Activated naive CD8-positive, alpha-beta T cell treated with anti-CD3 and anti-CD28 coated beads for 36 hours (primary cell): ENCODE results near the gene ESPL1. TPM values are rescaled to one million over a fixed set of nuclear protein-coding genes. Genes with fewer than 3 reads are reported as not detected.
A peak's percentile ranks its signal among the peaks of the same experiment; 100 is the strongest.

ENCODE experiments used
- DNase-seq: peaks from one replicate; pipeline ENCODE4 v3.0.0; 2021
- H3K27ac Mint-ChIP-seq: one replicate; pipeline ENCODE4 v1.8.0; 2022; ENCODE audit warnings: mild to moderate bottlenecking, moderate library complexity, mixed read lengths
- H3K27me3 Mint-ChIP-seq: one replicate; pipeline ENCODE4 v1.8.0; 2022; ENCODE audit warnings: mild to moderate bottlenecking, mixed read lengths
- H3K36me3 Mint-ChIP-seq: one replicate; pipeline ENCODE4 v1.8.0; 2021; ENCODE audit warnings: mild to moderate bottlenecking, mixed read lengths
- H3K4me1 Mint-ChIP-seq: one replicate; pipeline ENCODE4 v1.8.0; 2021; ENCODE audit warnings: mixed read lengths
- H3K4me3 Mint-ChIP-seq: one replicate; pipeline ENCODE4 v1.8.0; 2022; ENCODE audit warnings: mild to moderate bottlenecking, moderate library complexity, mixed read lengths
- H3K9me3 Mint-ChIP-seq: one replicate; pipeline ENCODE4 v1.8.0; 2022; ENCODE audit warnings: mixed read lengths
- total RNA-seq, 2 experiments: library from RNA; stranded (reverse); gene quantifications; one replicate each; pipeline ENCODE4 v1.2.3, GENCODE V29; 2021

ESPL1 gene
- total RNA-seq, 2 experiments from 2014 or later: 66.3 to 67.7 TPM

GRCh38 chr12:53236443-53237111 lies 31.5 kb upstream of the ESPL1 start:
- H3K27me3 Mint-ChIP-seq: no peaks in the 10 kb centered on the region
- peak; percentile 49 for DNase-seq
- peaks cover 49% of the 10 kb centered on the region for H3K4me1 Mint-ChIP-seq
- no peaks in the 10 kb centered on the region for H3K36me3 Mint-ChIP-seq
- H3K9me3 Mint-ChIP-seq: no peaks in the 10 kb centered on the region
- H3K4me3 Mint-ChIP-seq: peak overlapping the region; percentile 52
- peak overlapping the region; percentile 77 for H3K27ac Mint-ChIP-seq

GRCh38 chr12:53239643-53240258 lies 28.3 kb upstream of the ESPL1 start:
- H3K9me3 Mint-ChIP-seq: no peaks in the 10 kb centered on the region
- no peak overlapping the region for H3K27ac Mint-ChIP-seq
- peaks cover 3% of the 10 kb centered on the region for H3K27me3 Mint-ChIP-seq
- no peaks in the 10 kb centered on the region for H3K36me3 Mint-ChIP-seq
- no peak overlapping the region for H3K4me3 Mint-ChIP-seq
- DNase-seq: no peak
- peaks cover 31% of the 10 kb centered on the region for H3K4me1 Mint-ChIP-seq

GRCh38 chr12:53241623-53242412 lies 26.3 kb upstream of the ESPL1 start:
- H3K36me3 Mint-ChIP-seq: no peaks in the 10 kb centered on the region
- peaks cover 12% of the 10 kb centered on the region for H3K4me1 Mint-ChIP-seq
- H3K27me3 Mint-ChIP-seq: peaks cover 3% of the 10 kb centered on the region
- DNase-seq: no peak
- H3K9me3 Mint-ChIP-seq: no peaks in the 10 kb centered on the region
- H3K4me3 Mint-ChIP-seq: no peak overlapping the region
- H3K27ac Mint-ChIP-seq: no peak overlapping the region

- peaks cover 5% of the 10 kb centered on the region for H3K4me1 Mint-ChIP-seq
- H3K36me3 Mint-ChIP-seq: no peaks in the 10 kb centered on the region
- no peak overlapping the region for H3K27ac Mint-ChIP-seq
- no peak for DNase-seq
- peaks cover 3% of the 10 kb centered on the region for H3K27me3 Mint-ChIP-seq
- no peak overlapping the region for H3K4me3 Mint-ChIP-seq
- no peaks in the 10 kb centered on the region for H3K9me3 Mint-ChIP-seq
Measured at GRCh38 chr12:53244337-53244736, 23.8 kb upstream of the ESPL1 start.

- DNase-seq: no peak
- peaks cover 3% of the 10 kb centered on the region for H3K27me3 Mint-ChIP-seq
- H3K36me3 Mint-ChIP-seq: no peaks in the 10 kb centered on the region
- no peak overlapping the region for H3K27ac Mint-ChIP-seq
- peaks cover 5% of the 10 kb centered on the region for H3K4me1 Mint-ChIP-seq
- no peaks in the 10 kb centered on the region for H3K9me3 Mint-ChIP-seq
- no peak overlapping the region for H3K4me3 Mint-ChIP-seq
Measured at GRCh38 chr12:53245286-53245685, 22.8 kb upstream of the ESPL1 start.

- peaks cover 36% of the 10 kb centered on the region for H3K4me1 Mint-ChIP-seq
- H3K27me3 Mint-ChIP-seq: no peaks in the 10 kb centered on the region
- H3K36me3 Mint-ChIP-seq: peaks cover 12% of the 10 kb centered on the region
- no peaks in the 10 kb centered on the region for H3K9me3 Mint-ChIP-seq
- DNase-seq: peak; percentile 82
- H3K27ac Mint-ChIP-seq: peak overlapping the region; percentile 97
- H3K4me3 Mint-ChIP-seq: peak overlapping the region; percentile 99
Measured at GRCh38 chr12:53251477-53252348, 16.4 kb upstream of the ESPL1 start.

- Mint-ChIP-seq H3K27ac (peak overlapping the region; percentile 97), H3K4me3 (peak overlapping the region; percentile 99), H3K9me3 (no peaks in the 10 kb centered on the region), H3K4me1 (peaks cover 36% of the 10 kb centered on the region), H3K27me3 (no peaks in the 10 kb centered on the region), H3K36me3 (peaks cover 12% of the 10 kb centered on the region)
- DNase-seq: peak; percentile 14
Measured at GRCh38 chr12:53252349-53252916, 15.7 kb upstream of the ESPL1 start.

GRCh38 chr12:53253298-53253697 lies 14.8 kb upstream of the ESPL1 start:
- peaks cover 36% of the 10 kb centered on the region for H3K4me1 Mint-ChIP-seq

GRCh38 chr12:53254816-53255545 lies 13.1 kb upstream of the ESPL1 start:
- peaks cover 45% of the 10 kb centered on the region for H3K4me1 Mint-ChIP-seq
- H3K27me3 Mint-ChIP-seq: no peaks in the 10 kb centered on the region
- DNase-seq: no peak
- H3K4me3 Mint-ChIP-seq: no peak overlapping the region
- peak overlapping the region; percentile 38 for H3K27ac Mint-ChIP-seq
- H3K9me3 Mint-ChIP-seq: no peaks in the 10 kb centered on the region
- H3K36me3 Mint-ChIP-seq: peaks cover 12% of the 10 kb centered on the region

More at GRCh38 chr12:53253298-53253697, 14.8 kb upstream of the ESPL1 start:
- no peaks in the 10 kb centered on the region for H3K9me3 Mint-ChIP-seq
- peak overlapping the region; percentile 97 for H3K27ac Mint-ChIP-seq
- H3K4me3 Mint-ChIP-seq: peak overlapping the region; percentile 99
- H3K27me3 Mint-ChIP-seq: no peaks in the 10 kb centered on the region
- DNase-seq: no peak
- H3K36me3 Mint-ChIP-seq: peaks cover 12% of the 10 kb centered on the region

- H3K9me3 Mint-ChIP-seq: no peaks in the 10 kb centered on the region
- H3K27ac Mint-ChIP-seq: peak overlapping the region; percentile 42
- H3K4me3 Mint-ChIP-seq: no peak overlapping the region
Measured at GRCh38 chr12:53255996-53256395, 12.1 kb upstream of the ESPL1 start.

GRCh38 chr12:53258541-53259539 lies 9.3 kb upstream of the ESPL1 start:
- no peak for DNase-seq
- Mint-ChIP-seq H3K4me1 (peaks cover 30% of the 10 kb centered on the region), H3K36me3 (peaks cover 2% of the 10 kb centered on the region), H3K27ac (peak overlapping the region; percentile 2), H3K4me3 (no peak overlapping the region), H3K27me3 (no peaks in the 10 kb centered on the region), H3K9me3 (no peaks in the 10 kb centered on the region)

More at GRCh38 chr12:53255996-53256395, 12.1 kb upstream of the ESPL1 start:
- H3K36me3 Mint-ChIP-seq: peaks cover 12% of the 10 kb centered on the region
- no peaks in the 10 kb centered on the region for H3K27me3 Mint-ChIP-seq
- DNase-seq: no peak
- peaks cover 47% of the 10 kb centered on the region for H3K4me1 Mint-ChIP-seq

GRCh38 chr12:53259891-53260290 lies 8.2 kb upstream of the ESPL1 start:
- H3K27ac Mint-ChIP-seq: no peak overlapping the region
- H3K36me3 Mint-ChIP-seq: no peaks in the 10 kb centered on the region
- DNase-seq: no peak
- H3K9me3 Mint-ChIP-seq: no peaks in the 10 kb centered on the region
- no peak overlapping the region for H3K4me3 Mint-ChIP-seq
- H3K27me3 Mint-ChIP-seq: no peaks in the 10 kb centered on the region
- H3K4me1 Mint-ChIP-seq: peaks cover 27% of the 10 kb centered on the region

GRCh38 chr12:53265783-53266182 lies 2.3 kb upstream of the ESPL1 start:
- no peak for DNase-seq
- Mint-ChIP-seq H3K27me3 (no peaks in the 10 kb centered on the region), H3K36me3 (peaks cover 19% of the 10 kb centered on the region), H3K27ac (no peak overlapping the region), H3K9me3 (no peaks in the 10 kb centered on the region), H3K4me1 (peaks cover 28% of the 10 kb centered on the region), H3K4me3 (no peak overlapping the region)
